Peyer's patch (tissue), 4 donors: ENCODE measurements around the gene RTEL1.

Experiments used
- POLR2A ChIP-seq, 2 donors: fragments of 450-650 bp; IDR thresholded peaks; one replicate each; pipeline ENCODE4 v1.5.1; 2017; ENCODE audit warnings: antibody characterized with exemption in 2 of 2, mild to moderate bottlenecking in 2 of 2, moderate library complexity in 2 of 2
- TF ChIP-seq, protein P1 (sequence below), 6 experiments: fragments of 450-650 bp in 4 of 6; fragments of 200-600 bp in 2 of 6; sonication (generic) in 1 of 6; IDR thresholded peaks; one replicate each; pipeline ENCODE4 v1.5.1; 2017 to 2019; ENCODE audit warnings: antibody characterized with exemption in 6 of 6, mild to moderate bottlenecking in 3 of 6, moderate library complexity in 1 of 6

GRCh38 chr20:63643499-63643898 lies 14.6 kb upstream of the RTEL1 start:
- TF ChIP-seq, protein P1, sequence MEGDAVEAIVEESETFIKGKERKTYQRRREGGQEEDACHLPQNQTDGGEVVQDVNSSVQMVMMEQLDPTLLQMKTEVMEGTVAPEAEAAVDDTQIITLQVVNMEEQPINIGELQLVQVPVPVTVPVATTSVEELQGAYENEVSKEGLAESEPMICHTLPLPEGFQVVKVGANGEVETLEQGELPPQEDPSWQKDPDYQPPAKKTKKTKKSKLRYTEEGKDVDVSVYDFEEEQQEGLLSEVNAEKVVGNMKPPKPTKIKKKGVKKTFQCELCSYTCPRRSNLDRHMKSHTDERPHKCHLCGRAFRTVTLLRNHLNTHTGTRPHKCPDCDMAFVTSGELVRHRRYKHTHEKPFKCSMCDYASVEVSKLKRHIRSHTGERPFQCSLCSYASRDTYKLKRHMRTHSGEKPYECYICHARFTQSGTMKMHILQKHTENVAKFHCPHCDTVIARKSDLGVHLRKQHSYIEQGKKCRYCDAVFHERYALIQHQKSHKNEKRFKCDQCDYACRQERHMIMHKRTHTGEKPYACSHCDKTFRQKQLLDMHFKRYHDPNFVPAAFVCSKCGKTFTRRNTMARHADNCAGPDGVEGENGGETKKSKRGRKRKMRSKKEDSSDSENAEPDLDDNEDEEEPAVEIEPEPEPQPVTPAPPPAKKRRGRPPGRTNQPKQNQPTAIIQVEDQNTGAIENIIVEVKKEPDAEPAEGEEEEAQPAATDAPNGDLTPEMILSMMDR (IDR thresholded peaks at IDR 0.05): no peak
- no peak for TF ChIP-seq POLR2A (IDR thresholded peaks at IDR 0.05)
